B cell (primary cell): Measurements from ENCODE around the gene SHD. TPM values are rescaled to one million over a fixed set of nuclear protein-coding genes. Genes with fewer than 3 reads are reported as not detected.
"Not testable (repeated sequence)": the region's sequence is repeated elsewhere in the genome, so short reads cannot be mapped to it uniquely, and the experiment has no call there.

Experiments used
- ATAC-seq: fragments of 200-7000 bp; cut with Tn5 transposase; one replicate; pipeline ENCODE4 v1.10.0; 2021; ENCODE audit warnings: low read depth, mild to moderate bottlenecking, moderate number of reproducible peaks, moderate library complexity
- CTCF ChIA-PET: fragments of 350-600 bp; sonication (Branson Sonifier 250); formaldehyde crosslinking; loops from one replicate; lab custom pipeline; 2021; ENCODE audit warnings: antibody characterized with exemption, inconsistent platforms; lab: Charles Lee
- POLR2A ChIA-PET: fragments of 350-600 bp; sonication (Branson Sonifier 250); formaldehyde crosslinking; loops from one replicate; lab custom pipeline; 2021; ENCODE audit warnings: antibody characterized with exemption; lab: Charles Lee
- DNase-seq: peaks from one replicate; pipeline ENCODE4 v3.0.0; 2013
- H2AFZ ChIP-seq: 2 replicates; pipeline ENCODE4 v1.6.1; 2012; ENCODE audit warnings: mild to moderate bottlenecking, low read depth, low read length; ENCODE audit not compliant: insufficient read depth, poor library complexity, severe bottlenecking
- H3K27ac ChIP-seq, 2 donors: 1 replicate in 1 of 2; 2 replicates in 1 of 2; pipeline ENCODE4 v1.5.1; 2012 to 2013; ENCODE audit warnings: low read length in 2 of 2, mild to moderate bottlenecking in 2 of 2, moderate library complexity in 1 of 2
- H3K27me3 ChIP-seq, 4 experiments: fragments of 200-600 bp in 1 of 4; sonication (generic) in 1 of 4; replicated peaks in 1 of 4; 1 replicate in 2 of 4; 2 replicates in 2 of 4; pipeline versions ENCODE4 v1.6.1 to v1.7.0; 2013 to 2016; ENCODE audit warnings: low read length in 3 of 4, mild to moderate bottlenecking in 2 of 4, mixed read lengths in 1 of 4, moderate library complexity in 1 of 4; ENCODE audit not compliant: insufficient read depth in 4 of 4, control insufficient read depth in 3 of 4; ENCODE audit errors: control extremely low read depth in 1 of 4
- H3K36me3 ChIP-seq, 2 experiments: replicated peaks in 1 of 2; 1 replicate in 1 of 2; 2 replicates in 1 of 2; pipeline versions ENCODE4 v1.6.1 to v1.7.1; 2013; ENCODE audit warnings: low read length in 1 of 2; ENCODE audit not compliant: insufficient read depth in 2 of 2, control insufficient read depth in 1 of 2; ENCODE audit errors: control extremely low read depth in 1 of 2, extremely low read depth in 1 of 2
- H3K4me1 ChIP-seq, 2 donors: fragments of 200-600 bp in 1 of 2; sonication (generic) in 1 of 2; 1 replicate in 1 of 2; 2 replicates in 1 of 2; pipeline versions ENCODE4 v1.5.1 to v1.6.1; 2013 to 2017; ENCODE audit warnings: low read length in 2 of 2; ENCODE audit not compliant: control insufficient read depth in 2 of 2, insufficient read depth in 2 of 2
- H3K4me2 ChIP-seq: replicated peaks from 2 replicates; pipeline ENCODE3; 2012; ENCODE audit warnings: mild to moderate bottlenecking, low read depth, low read length; ENCODE audit not compliant: poor library complexity, severe bottlenecking
- H3K4me3 ChIP-seq, 5 experiments: fragments of 200-600 bp in 1 of 5; sonication (generic) in 1 of 5; 1 replicate in 3 of 5; 2 replicates in 2 of 5; pipeline versions ENCODE4 v1.5.1 to v1.7.0; 2011 to 2016; ENCODE audit warnings: low read length in 4 of 5, mild to moderate bottlenecking in 4 of 5, low read depth in 2 of 5, control low read depth in 1 of 5, moderate library complexity in 1 of 5; ENCODE audit not compliant: insufficient read depth in 1 of 5; ENCODE audit errors: control extremely low read depth in 1 of 5, extremely low read depth in 1 of 5
- H3K79me2 ChIP-seq: fragments of 200-600 bp; sonication (generic); one replicate; pipeline ENCODE4 v1.6.0; 2016; ENCODE audit warnings: low read length; ENCODE audit not compliant: control insufficient read depth, insufficient read depth
- H3K9ac ChIP-seq: fragments of 200-600 bp; sonication (generic); 2 replicates; pipeline ENCODE4 v1.6.1; 2017; ENCODE audit warnings: mild to moderate bottlenecking, low read length, moderate library complexity
- H3K9me3 ChIP-seq, 3 donors: one replicate each; pipeline versions ENCODE4 v1.6.1 to v1.7.1; 2013; ENCODE audit warnings: low read length in 2 of 3; ENCODE audit not compliant: control insufficient read depth in 2 of 3, insufficient read depth in 1 of 3; ENCODE audit errors: control extremely low read depth in 1 of 3
- H4K20me1 ChIP-seq: 2 replicates; pipeline ENCODE4 v1.6.0; 2012; ENCODE audit warnings: mild to moderate bottlenecking, low read length; ENCODE audit not compliant: insufficient read depth, control insufficient read depth, poor library complexity, severe bottlenecking
- H3K27ac Mint-ChIP-seq: one replicate; pipeline ENCODE4 v1.8.0; 2021; ENCODE audit warnings: mixed read lengths
- H3K27me3 Mint-ChIP-seq: one replicate; pipeline ENCODE4 v1.8.0; 2021; ENCODE audit warnings: mixed read lengths
- H3K4me1 Mint-ChIP-seq: one replicate; pipeline ENCODE4 v1.8.0; 2021; ENCODE audit warnings: mixed read lengths
- H3K4me3 Mint-ChIP-seq: one replicate; pipeline ENCODE4 v1.8.0; 2021; ENCODE audit warnings: mixed read lengths
- H3K9me3 Mint-ChIP-seq: one replicate; pipeline ENCODE4 v1.8.0; 2022; ENCODE audit warnings: mixed read lengths; ENCODE audit not compliant: insufficient read depth
- CTCF ChIP-seq: fragments of 200-600 bp; IDR thresholded peaks from one replicate; pipeline ENCODE4 v1.8.0; 2022; ENCODE audit warnings: antibody characterized with exemption, mild to moderate bottlenecking
- EZH2 ChIP-seq: IDR thresholded peaks from 2 replicates; pipeline ENCODE4 v1.6.1; 2012; ENCODE audit warnings: borderline replicate concordance, low read depth, mild to moderate bottlenecking, moderate library complexity, low read length; ENCODE audit not compliant: insufficient read depth, poor library complexity, severe bottlenecking
- WGBS: methylation state at CpG from one replicate; pipeline ENCODE4 v1.1.5; 2013; ENCODE audit warnings: missing lambda C conversion rate; ENCODE audit not compliant: insufficient coverage; 5-methylcytosine and 5-hydroxymethylcytosine counted together
- intact Hi-C: fragments of 100-400 bp; cut with micrococcal nuclease; formaldehyde crosslinking; loops from one replicate; pipeline ENCODE4 v1.10.0; 2022
- polyA plus RNA-seq: library from polyadenylated mRNA; depleted of rRNA; stranded (reverse); fragments of >200 nt; gene quantifications from 2 replicates; pipeline ENCODE4 v1.2.3, GENCODE V29; 2012
- total RNA-seq, 2 donors: library from RNA; stranded (reverse); fragments of 120-200 nt in 1 of 2; gene quantifications; 1 replicate in 1 of 2; 2 replicates in 1 of 2; pipeline versions ENCODE4 v1.2.3 to v1.2.4, GENCODE V29; 2013 to 2022

The SHD gene
- total and polyA plus RNA-seq, 2 donors (not counting 1 experiment from before 2014, with no cell fraction given) = 0.17 TPM; not detected in 1

- H3K27me3 ChIP-seq = no peaks in the 10 kb centered on the region
- H3K4me3 ChIP-seq = no peak overlapping the region
- peaks cover 0 to 6% (median 0%) of the 10 kb centered on the region in 3 donors for H3K9me3 ChIP-seq
- 89% methylated on average over 9 of the region's 13 CpGs for WGBS
- Mint-ChIP-seq H3K9me3 (no peaks in the 10 kb centered on the region), H3K27me3 (no peaks in the 10 kb centered on the region), H3K4me3 (no peak overlapping the region), H3K27ac (no peak overlapping the region), H3K4me1 (peaks cover 12% of the 10 kb centered on the region)
- intact Hi-C loops = no loop called here
- no peak overlapping the region for H3K4me2 ChIP-seq
- ChIA-PET CTCF (interaction anchor here (0.9 to 8.1 kb wide), 4 partner anchors 8 to 256 kb away, joined by 3 to 89 read pairs (median 20); no protein-coding TSS in a partner anchor), POLR2A (no interaction called here)
- H3K9ac ChIP-seq = no peak overlapping the region
- H4K20me1 ChIP-seq = peaks cover 9% of the 10 kb centered on the region
- ATAC-seq (no peak), DNase-seq (no peak)
- H3K4me1 ChIP-seq = peaks cover 0 to 11% of the 10 kb centered on the region in 2 donors
- no peaks in the 10 kb centered on the region for H3K79me2 ChIP-seq
- no peak overlapping the region for H2AFZ ChIP-seq
- no peak overlapping the region for H3K27ac ChIP-seq
- peaks cover 0 to 46% of the 10 kb centered on the region in 2 experiments for H3K36me3 ChIP-seq
- TF ChIP-seq EZH2 = no peak
- no peak for TF ChIP-seq CTCF
Observed at GRCh38 chr19:4268816-4269430, 10.1 kb upstream of the SHD start.

DNA sequence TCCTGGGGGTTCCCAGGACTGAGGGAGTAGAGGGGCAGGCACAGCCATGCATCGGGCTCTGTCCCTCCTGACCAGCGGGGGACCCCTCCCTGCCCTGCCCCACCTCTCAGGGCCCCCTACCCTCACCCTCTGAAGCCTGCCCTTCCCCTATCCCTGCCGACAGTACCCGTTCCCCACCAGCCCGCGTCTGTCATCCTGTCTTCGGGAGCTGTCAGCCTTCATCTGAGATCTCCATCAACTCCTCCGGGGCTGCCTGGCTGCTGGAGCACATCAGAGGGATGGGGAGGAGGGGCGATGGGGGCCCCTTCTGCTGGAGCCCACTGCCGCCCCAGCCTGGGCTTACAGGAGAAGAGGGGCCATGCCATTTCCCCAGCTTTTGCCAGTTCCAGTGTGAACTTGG is 6.2 kb upstream of the SHD start:
- H4K20me1 ChIP-seq = no peaks in the 10 kb centered on the region
- H3K4me3 ChIP-seq = no peak overlapping the region
- H3K9me3 Mint-ChIP-seq = no peaks in the 10 kb centered on the region
- H3K27ac ChIP-seq = no peak overlapping the region
- POLR2A ChIA-PET = no interaction called here
- H3K4me1 ChIP-seq = no peaks in the 10 kb centered on the region
- WGBS = 100% methylated on average over 2 of the region's 10 CpGs
- DNase-seq (peak; percentile 17), ATAC-seq (no peak)
- H3K4me2 ChIP-seq = no peak overlapping the region
- no peak overlapping the region for H3K4me3 Mint-ChIP-seq
- intact Hi-C loops = no loop called here
- no peaks in the 10 kb centered on the region for H3K79me2 ChIP-seq
- H3K27ac Mint-ChIP-seq = no peak overlapping the region
- peaks cover 0 to 6% (median 0%) of the 10 kb centered on the region in 3 donors for H3K9me3 ChIP-seq
- peaks cover 0 to 24% of the 10 kb centered on the region in 2 experiments for H3K36me3 ChIP-seq
- no peak overlapping the region for H2AFZ ChIP-seq
- no peak overlapping the region for H3K9ac ChIP-seq
- H3K27me3 Mint-ChIP-seq = no peaks in the 10 kb centered on the region
- TF ChIP-seq CTCF = no peak
- TF ChIP-seq EZH2 = no peak
- CTCF ChIA-PET = interaction anchor here (0.6 to 8.1 kb wide), 2 partner anchors 252 to 788 kb away, joined by 3 to 89 read pairs; no protein-coding TSS in a partner anchor
- H3K27me3 ChIP-seq = peaks cover 0 to 2% (median 0%) of the 10 kb centered on the region in 4 experiments
- no peaks in the 10 kb centered on the region for H3K4me1 Mint-ChIP-seq

- H3K4me1 Mint-ChIP-seq, H3K4me3 ChIP-seq, ATAC-seq, H3K27me3 ChIP-seq, H3K79me2 ChIP-seq, H2AFZ ChIP-seq, H3K4me1 ChIP-seq, H3K9me3 Mint-ChIP-seq, DNase-seq, H3K4me3 Mint-ChIP-seq, H3K27ac Mint-ChIP-seq, H3K27ac ChIP-seq, H3K4me2 ChIP-seq, H4K20me1 ChIP-seq, H3K9me3 ChIP-seq, intact Hi-C loops, H3K9ac ChIP-seq, H3K27me3 Mint-ChIP-seq: not testable (repeated sequence)
- ChIA-PET CTCF (interaction anchor here (0.7 kb wide), 2 partner anchors 444 to 512 kb away, joined by 3 to 4 read pairs; no protein-coding TSS in a partner anchor), POLR2A (interaction anchor here (0.6 kb wide), 1 partner anchor 39 kb away, joined by 6 read pairs; no protein-coding TSS in a partner anchor)
- H3K36me3 ChIP-seq = peaks cover 0 to 10% of the 10 kb centered on the region in 2 experiments
- 90% methylated on average over 6 of the region's 6 CpGs for WGBS
Observed at GRCh38 chr19:4274321-4274686, 4.8 kb upstream of the SHD start.
